Small intestine (tissue), 7 donors: ENCODE measurements around the gene MCTP1. TPM values are rescaled to one million over a fixed set of nuclear protein-coding genes. Genes with fewer than 3 reads are reported as not detected.
"Not testable (repeated sequence)": the region's sequence is repeated elsewhere in the genome, so short reads cannot be mapped to it uniquely, and the experiment has no call there.

Source experiments
- DNase-seq, 2 donors: peaks; one replicate each; pipeline versions ENCODE4 v3.0.0 to v3.0.0-alpha.2; 2013
- FAIRE-seq: peaks from 2 replicates; lab custom pipeline; 2012; peaks lifted over from hg19 to GRCh38; lab: Jason Lieb, UNC
- H3K27ac ChIP-seq, 3 donors: one replicate each; pipeline ENCODE4 v1.5.1; 2013; ENCODE audit warnings: low read length in 2 of 3, mild to moderate bottlenecking in 2 of 3, control low read depth in 1 of 3, inconsistent platforms in 1 of 3, low read depth in 1 of 3, moderate library complexity in 1 of 3
- H3K27me3 ChIP-seq, 3 donors: one replicate each; pipeline ENCODE4 v1.6.1; 2013; ENCODE audit warnings: low read length in 3 of 3, inconsistent platforms in 1 of 3; ENCODE audit not compliant: control insufficient read depth in 3 of 3, insufficient read depth in 3 of 3
- H3K36me3 ChIP-seq, 3 donors: one replicate each; pipeline ENCODE4 v1.6.1; 2013; ENCODE audit warnings: low read length in 3 of 3, inconsistent platforms in 1 of 3, low read depth in 1 of 3, mild to moderate bottlenecking in 1 of 3, moderate library complexity in 1 of 3; ENCODE audit not compliant: control insufficient read depth in 3 of 3, insufficient read depth in 2 of 3
- H3K4me1 ChIP-seq, 3 donors: one replicate each; pipeline ENCODE4 v1.6.1; 2013; ENCODE audit warnings: low read length in 2 of 3, inconsistent platforms in 1 of 3, low read depth in 1 of 3, mild to moderate bottlenecking in 1 of 3, moderate library complexity in 1 of 3; ENCODE audit not compliant: control insufficient read depth in 3 of 3, insufficient read depth in 2 of 3
- H3K4me3 ChIP-seq, 3 donors: one replicate each; pipeline ENCODE4 v1.5.1; 2013; ENCODE audit warnings: low read length in 3 of 3, control low read depth in 1 of 3, inconsistent platforms in 1 of 3, low read depth in 1 of 3, mild to moderate bottlenecking in 1 of 3, moderate library complexity in 1 of 3
- H3K9me3 ChIP-seq, 2 donors: one replicate each; pipeline ENCODE4 v1.6.1; 2013; ENCODE audit warnings: low read depth in 1 of 2, low read length in 1 of 2; ENCODE audit not compliant: control insufficient read depth in 2 of 2, insufficient read depth in 1 of 2
- WGBS, 3 donors: extraction: QIAGEN DNeasy Blood & Tissue Kit; methylation state at CpG; one replicate each; pipeline ENCODE4 v1.1.7; 2013; 5-methylcytosine and 5-hydroxymethylcytosine counted together
- polyA plus RNA-seq, 4 donors: library from polyadenylated mRNA; stranded (reverse) in 3 of 4; unstranded in 1 of 4; fragments of 200-250 nt in 3 of 4; fragments of 120-200 nt in 1 of 4; gene quantifications; one replicate each; pipeline versions ENCODE4 v1.2.1 to v1.2.3, GENCODE V29; 2013
- donor health status: healthy with polysubstance abuse.
- donor health status: control.
- donor health status: control.
- donor health status: Bipolar disorder and iron deficiency.
- donor health status: healthy.

Gene MCTP1
- polyA plus RNA-seq, 4 donors, result 0.22 to 6.1 (median 2.3) TPM

DNA sequence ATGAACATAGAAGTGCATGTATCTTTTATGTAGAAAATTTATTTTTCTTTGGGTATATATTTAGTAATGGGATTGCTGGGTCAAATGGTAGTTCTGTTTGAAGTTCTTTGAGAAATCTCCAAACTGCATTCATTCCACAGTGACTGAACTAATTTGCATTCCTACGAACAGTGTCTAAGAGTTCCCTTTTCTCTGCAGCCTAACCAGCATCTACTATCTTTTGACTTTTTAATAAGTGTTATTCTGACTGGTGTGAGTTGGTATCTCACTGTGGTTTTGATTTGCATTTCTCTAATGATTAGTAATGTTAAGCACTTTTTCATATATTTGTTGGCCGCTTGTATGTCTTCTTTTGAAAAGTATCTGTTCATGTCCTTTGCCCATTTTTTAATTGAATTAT lies 141.0 kb downstream of the MCTP1 start:
- H3K36me3 ChIP-seq, H3K27me3 ChIP-seq, FAIRE-seq, H3K4me3 ChIP-seq, H3K4me1 ChIP-seq, H3K9me3 ChIP-seq, H3K27ac ChIP-seq, DNase-seq: not testable (repeated sequence)
- WGBS, 3 donors, result 80 to 88% (median 82%) methylated on average over 2 of the region's 2 CpGs

DNA sequence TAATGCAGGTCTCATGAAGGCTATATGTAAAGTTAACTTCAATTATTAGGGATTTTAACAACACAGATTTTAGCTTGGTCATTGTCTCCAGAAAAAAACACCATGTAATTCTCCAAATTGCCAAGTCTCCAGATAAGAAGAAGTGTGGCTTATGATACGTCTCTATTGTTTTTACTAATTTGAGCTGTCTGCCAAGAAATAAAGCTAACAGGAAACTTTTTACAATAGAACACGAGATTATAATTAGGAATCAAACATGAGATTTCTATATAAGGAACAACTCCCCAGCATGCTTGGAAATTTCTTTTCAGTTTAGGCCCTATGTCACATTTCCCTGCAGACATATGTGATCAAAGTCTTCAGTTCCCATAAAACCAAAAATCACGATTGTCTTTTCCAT lies 142.7 kb downstream of the MCTP1 start:
- no peaks in the 10 kb centered on the region for H3K9me3 ChIP-seq
- no peak overlapping the region for H3K4me3 ChIP-seq
- no peaks in the 10 kb centered on the region for H3K27me3 ChIP-seq
- FAIRE-seq (no peak), DNase-seq (no peak)
- no peaks in the 10 kb centered on the region for H3K36me3 ChIP-seq
- no peak overlapping the region for H3K27ac ChIP-seq
- 59 to 70% (median 63%) methylated on average over 3 of the region's 3 CpGs for WGBS, 3 donors
- no peaks in the 10 kb centered on the region for H3K4me1 ChIP-seq

DNA sequence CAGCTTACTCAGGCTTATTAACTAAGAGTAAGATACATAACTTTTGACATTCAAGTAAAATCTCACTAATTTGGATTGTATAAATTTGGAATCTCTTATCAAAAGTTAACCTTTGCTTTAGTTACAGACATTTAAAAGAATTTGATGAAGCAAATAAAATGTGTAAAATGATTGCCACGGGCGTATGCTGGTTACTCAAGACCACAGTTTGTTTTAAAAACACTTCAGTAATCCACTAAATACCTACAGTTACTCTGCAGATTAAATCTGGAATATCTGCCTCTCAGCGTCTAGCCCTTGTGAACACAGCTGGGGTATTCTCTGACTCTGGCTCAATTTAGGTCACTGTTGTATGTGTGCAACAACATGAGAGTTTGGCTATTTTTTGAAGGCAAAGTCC lies 143.8 kb downstream of the MCTP1 start:
- 55 to 69% (median 56%) methylated on average over 3 of the region's 3 CpGs for WGBS, 3 donors
- H3K27me3 ChIP-seq, result no peaks in the 10 kb centered on the region
- no peaks in the 10 kb centered on the region for H3K36me3 ChIP-seq
- H3K27ac ChIP-seq, result no peak overlapping the region
- no peak for FAIRE-seq
- H3K9me3 ChIP-seq, result no peaks in the 10 kb centered on the region
- no peaks in the 10 kb centered on the region for H3K4me1 ChIP-seq
- H3K4me3 ChIP-seq, result no peak overlapping the region
- no peak for DNase-seq

- DNase-seq (peak in 1 of 2 donors; percentile 28), FAIRE-seq (no peak)
- Histone ChIP-seq H3K27ac (no peak overlapping the region), H3K4me1 (no peaks in the 10 kb centered on the region), H3K9me3 (no peaks in the 10 kb centered on the region), H3K36me3 (no peaks in the 10 kb centered on the region), H3K27me3 (no peaks in the 10 kb centered on the region), H3K4me3 (no peak overlapping the region)
- 83 to 88% (median 83%) methylated on average over 3 of the region's 3 CpGs for WGBS, 3 donors
Measured at GRCh38 chr5:95134326-95134725, 150.6 kb downstream of the MCTP1 start.

- DNase-seq (no peak), FAIRE-seq (no peak)
- no peak overlapping the region for H3K27ac ChIP-seq
- H3K27me3 ChIP-seq, result no peaks in the 10 kb centered on the region
- H3K9me3 ChIP-seq, result no peaks in the 10 kb centered on the region
- WGBS, 3 donors, result 77 to 89% (median 83%) methylated on average over 1 of the region's 1 CpG
- no peaks in the 10 kb centered on the region for H3K4me1 ChIP-seq
- no peaks in the 10 kb centered on the region for H3K36me3 ChIP-seq
- H3K4me3 ChIP-seq, result no peak overlapping the region
Measured at GRCh38 chr5:95132096-95132495, 152.8 kb downstream of the MCTP1 start.

- H3K27ac ChIP-seq, result no peak overlapping the region
- no peaks in the 10 kb centered on the region for H3K4me1 ChIP-seq
- H3K9me3 ChIP-seq, result no peaks in the 10 kb centered on the region
- FAIRE-seq (no peak), DNase-seq (no peak)
- no peaks in the 10 kb centered on the region for H3K27me3 ChIP-seq
- no peak overlapping the region for H3K4me3 ChIP-seq
- no peaks in the 10 kb centered on the region for H3K36me3 ChIP-seq
- 73 to 80% (median 78%) methylated on average over 3 of the region's 3 CpGs for WGBS, 3 donors
Measured at GRCh38 chr5:95130941-95131340, 154.0 kb downstream of the MCTP1 start.

GRCh38 chr5:95124731-95125130 lies 160.2 kb downstream of the MCTP1 start:
- 82 to 88% (median 88%) methylated on average over 1 of the region's 1 CpG for WGBS, 3 donors
- no peaks in the 10 kb centered on the region for H3K27me3 ChIP-seq
- no peaks in the 10 kb centered on the region for H3K36me3 ChIP-seq
- no peak overlapping the region for H3K4me3 ChIP-seq
- no peak for DNase-seq
- no peaks in the 10 kb centered on the region for H3K9me3 ChIP-seq
- no peak overlapping the region for H3K27ac ChIP-seq
- FAIRE-seq, result no peak
- H3K4me1 ChIP-seq, result no peaks in the 10 kb centered on the region

- H3K36me3 ChIP-seq, result no peaks in the 10 kb centered on the region
- H3K27ac ChIP-seq, result no peak overlapping the region
- no peak overlapping the region for H3K4me3 ChIP-seq
- no peaks in the 10 kb centered on the region for H3K9me3 ChIP-seq
- FAIRE-seq, result no peak
- H3K27me3 ChIP-seq, result no peaks in the 10 kb centered on the region
- no peak for DNase-seq
- no peaks in the 10 kb centered on the region for H3K4me1 ChIP-seq
- WGBS, 3 donors, result 66 to 80% (median 69%) methylated on average over 2 of the region's 2 CpGs
Measured at GRCh38 chr5:95124101-95124500, 160.8 kb downstream of the MCTP1 start.

DNA sequence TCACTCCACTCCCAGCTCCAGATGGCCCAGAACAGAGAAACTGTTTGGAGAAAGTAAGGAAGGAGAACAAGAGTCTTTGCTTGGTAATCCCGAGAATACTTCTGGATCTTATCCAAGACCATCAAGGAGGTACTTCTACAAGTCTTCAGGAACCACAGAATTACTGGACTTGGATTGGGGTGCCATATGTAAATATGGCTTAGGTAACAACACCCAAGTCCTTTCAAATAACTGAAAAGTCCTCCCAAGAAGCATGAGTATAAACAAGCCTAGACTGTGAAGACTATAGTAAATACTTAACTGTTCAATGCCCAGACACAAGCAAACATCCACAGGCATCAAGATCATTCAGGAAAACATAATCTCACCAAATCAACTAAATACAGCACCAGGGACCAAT lies 170.0 kb downstream of the MCTP1 start:
- WGBS, 3 donors, result 79 to 86% (median 80%) methylated on average over 1 of the region's 1 CpG
- FAIRE-seq, result no peak
- DNase-seq, result no peak
- Histone ChIP-seq H3K36me3 (no peaks in the 10 kb centered on the region), H3K9me3 (peaks cover 0 to 3% of the 10 kb centered on the region in 2 donors), H3K27ac (no peak overlapping the region), H3K4me1 (no peaks in the 10 kb centered on the region), H3K4me3 (no peak overlapping the region), H3K27me3 (no peaks in the 10 kb centered on the region)
